Measurements from ENCODE around the gene PABPN1L. TPM values are rescaled to one million over a fixed set of nuclear protein-coding genes. Genes with fewer than 3 reads are reported as not detected.
"Not testable (repeated sequence)": the region's sequence is repeated elsewhere in the genome, so short reads cannot be mapped to it uniquely, and the experiment has no call there.

The PABPN1L gene
- total RNA-seq, 1 donor from 2014 or later: not detected

DNA sequence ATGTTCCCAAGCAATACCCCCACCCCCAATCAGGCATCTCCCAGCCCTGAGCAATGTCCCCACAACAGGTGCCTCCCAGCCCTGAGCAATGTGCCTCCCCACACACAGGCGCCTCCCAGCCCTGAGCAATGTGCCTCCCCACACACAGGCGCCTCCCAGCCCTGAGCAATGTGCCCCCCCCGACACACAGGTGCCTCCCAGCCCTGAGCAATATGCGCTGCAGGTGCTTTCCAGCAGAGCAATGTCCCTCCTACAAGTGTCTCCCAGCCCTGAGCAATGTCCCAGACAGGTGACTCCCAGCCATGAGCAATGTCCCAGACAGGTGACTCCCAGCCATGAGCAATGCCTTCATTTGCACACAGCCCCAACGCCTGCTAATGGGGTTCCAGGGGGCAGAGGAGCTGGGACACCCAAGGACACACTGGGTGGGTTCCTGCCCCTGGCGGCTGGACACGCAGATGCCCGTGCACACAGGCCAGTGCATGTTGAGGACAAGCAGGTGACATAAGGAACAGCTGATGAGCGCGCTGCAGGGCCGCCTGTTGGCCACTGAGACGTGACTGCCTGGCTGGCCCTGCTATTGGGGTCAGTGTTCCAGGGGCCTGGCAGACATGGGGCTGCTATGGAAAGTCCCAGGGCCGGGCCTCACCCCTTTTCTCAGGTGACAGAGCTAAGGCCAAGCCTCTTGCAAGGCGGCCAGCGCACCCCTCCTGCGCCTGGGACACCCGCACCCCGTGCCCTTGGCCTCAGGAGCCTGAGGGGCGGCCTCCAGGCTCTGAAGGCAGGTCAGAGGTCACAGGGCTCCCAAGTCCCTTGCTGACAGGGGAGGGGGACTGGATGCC lies 26.9 kb upstream of the PABPN1L start:
- Histone ChIP-seq H3K4me2 (no peak overlapping the region), H3K9ac (no peak overlapping the region), H3K36me3 (no peaks in the 10 kb centered on the region), H4K20me1 (ENCODE audit: low read depth) (no peaks in the 10 kb centered on the region), H2AFZ (replicated peaks) (no peak overlapping the region), H3K9me3 (ENCODE audit: low read depth) (no peaks in the 10 kb centered on the region), H3K27ac (no peak overlapping the region), H3K27me3 (no peaks in the 10 kb centered on the region), H3K79me2 (ENCODE audit: low read depth) (no peaks in the 10 kb centered on the region), H3K4me1 (no peaks in the 10 kb centered on the region), H3F3A (ENCODE audit: low read depth) (no peaks in the 10 kb centered on the region), H3K4me3 (no peak overlapping the region)
- Mint-ChIP-seq H3K27ac (no peak overlapping the region), H3K4me3 (no peak overlapping the region), H3K9me3 (peaks cover 4% of the 10 kb centered on the region), H3K4me1 (no peaks in the 10 kb centered on the region), H3K27me3 (ENCODE audit: insufficient read depth, low read depth) (peaks cover 6% of the 10 kb centered on the region), H3K36me3 (peaks cover 2% of the 10 kb centered on the region)
- DNase-seq (ENCODE audit: low spot score): no peak
- no peak for TF ChIP-seq EZH2phosphoT487 (IDR thresholded peaks at IDR 0.05)

- no peak overlapping the region for H3K4me3 Mint-ChIP-seq
- no peak for TF ChIP-seq EZH2phosphoT487 (IDR thresholded peaks at IDR 0.05)
- TF ChIP-seq CTCF (IDR thresholded peaks at IDR 0.05): no peak
- H3K27ac Mint-ChIP-seq: no peak overlapping the region
These were observed 25.6 kb upstream of the PABPN1L start for GRCh38 chr16:88892065-88892464.

DNA sequence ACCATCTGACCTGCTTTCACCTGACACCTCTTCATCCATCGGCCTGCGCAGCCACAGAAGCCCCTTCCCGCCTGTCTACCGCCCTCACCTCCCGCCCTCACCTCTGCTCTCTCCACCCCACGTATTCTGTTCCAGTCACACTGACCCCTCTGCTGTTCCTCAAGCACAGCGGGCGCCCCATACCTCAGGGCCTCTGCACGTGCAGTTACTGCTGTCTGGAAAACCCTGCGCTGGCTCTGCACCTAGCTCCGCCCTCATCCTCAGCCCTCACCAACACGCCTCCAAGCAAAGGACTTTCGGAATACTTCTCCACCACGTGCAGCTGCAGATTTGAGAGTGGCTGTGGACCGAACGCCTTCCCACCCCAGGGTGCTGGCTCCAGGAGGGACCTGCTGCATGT lies 24.6 kb upstream of the PABPN1L start:
- DNase-seq (ENCODE audit: low spot score): no peak
- no peaks in the 10 kb centered on the region for H3F3A ChIP-seq (ENCODE audit: low read depth)

More at GRCh38 chr16:88892065-88892464, 25.6 kb upstream of the PABPN1L start:
- Mint-ChIP-seq H3K9me3 (peaks cover 4% of the 10 kb centered on the region), H3K27me3 (ENCODE audit: insufficient read depth, low read depth) (peaks cover 6% of the 10 kb centered on the region), H3K36me3 (peaks cover 2% of the 10 kb centered on the region), H3K4me1 (peaks cover 3% of the 10 kb centered on the region)
- Histone ChIP-seq H3K9me3 (ENCODE audit: low read depth) (no peaks in the 10 kb centered on the region), H3F3A (ENCODE audit: low read depth) (no peaks in the 10 kb centered on the region), H3K4me1 (no peaks in the 10 kb centered on the region), H3K79me2 (ENCODE audit: low read depth) (no peaks in the 10 kb centered on the region), H3K4me3 (no peak overlapping the region), H2AFZ (replicated peaks) (no peak overlapping the region), H3K9ac (no peak overlapping the region), H3K36me3 (no peaks in the 10 kb centered on the region), H3K4me2 (no peak overlapping the region), H3K27me3 (no peaks in the 10 kb centered on the region), H3K27ac (no peak overlapping the region), H4K20me1 (ENCODE audit: low read depth) (no peaks in the 10 kb centered on the region)
- no peak for DNase-seq (ENCODE audit: low spot score)

GRCh38 chr16:88889702-88890352 lies 23.4 kb upstream of the PABPN1L start:
- peak overlapping the region; percentile 88 for H3K27ac Mint-ChIP-seq
- H3F3A ChIP-seq (ENCODE audit: low read depth); H3K79me2 ChIP-seq (ENCODE audit: low read depth); H3K27me3 ChIP-seq; H3K4me3 ChIP-seq; H3K4me1 ChIP-seq; H3K36me3 ChIP-seq; H3K4me3 Mint-ChIP-seq; H4K20me1 ChIP-seq (ENCODE audit: low read depth); H3K9ac ChIP-seq; H3K9me3 Mint-ChIP-seq; H2AFZ ChIP-seq (replicated peaks); H3K27ac ChIP-seq; H3K36me3 Mint-ChIP-seq; H3K9me3 ChIP-seq (ENCODE audit: low read depth); H3K4me2 ChIP-seq; H3K27me3 Mint-ChIP-seq (ENCODE audit: insufficient read depth, low read depth); H3K4me1 Mint-ChIP-seq; DNase-seq (ENCODE audit: low spot score): not testable (repeated sequence)

More for the DNA sequence above, 24.6 kb upstream of the PABPN1L start:
- Histone ChIP-seq H3K79me2 (ENCODE audit: low read depth) (no peaks in the 10 kb centered on the region), H4K20me1 (ENCODE audit: low read depth) (no peaks in the 10 kb centered on the region), H3K27ac (no peak overlapping the region), H3K9ac (no peak overlapping the region), H3K9me3 (ENCODE audit: low read depth) (no peaks in the 10 kb centered on the region), H3K4me1 (no peaks in the 10 kb centered on the region), H3K36me3 (no peaks in the 10 kb centered on the region), H3K4me2 (no peak overlapping the region), H2AFZ (replicated peaks) (no peak overlapping the region), H3K4me3 (no peak overlapping the region), H3K27me3 (no peaks in the 10 kb centered on the region)
- TF ChIP-seq EZH2phosphoT487 (IDR thresholded peaks at IDR 0.05) (no peak), EZH2 (IDR thresholded peaks at IDR 0.05) (no peak), CTCF (IDR thresholded peaks at IDR 0.05) (no peak)
- H3K9me3 Mint-ChIP-seq: peaks cover 4% of the 10 kb centered on the region
- H3K36me3 Mint-ChIP-seq: peaks cover 2% of the 10 kb centered on the region
- H3K4me1 Mint-ChIP-seq: peaks cover 3% of the 10 kb centered on the region
- no peak overlapping the region for H3K27ac Mint-ChIP-seq
- peaks cover 6% of the 10 kb centered on the region for H3K27me3 Mint-ChIP-seq (ENCODE audit: insufficient read depth, low read depth)
- H3K4me3 Mint-ChIP-seq: no peak overlapping the region

Data from neural progenitor cell (in vitro differentiated cells).